ENCODE results near the gene MAP4. TPM values are rescaled to one million over a fixed set of nuclear protein-coding genes. Genes with fewer than 3 reads are reported as not detected.

The MAP4 gene, protein sequence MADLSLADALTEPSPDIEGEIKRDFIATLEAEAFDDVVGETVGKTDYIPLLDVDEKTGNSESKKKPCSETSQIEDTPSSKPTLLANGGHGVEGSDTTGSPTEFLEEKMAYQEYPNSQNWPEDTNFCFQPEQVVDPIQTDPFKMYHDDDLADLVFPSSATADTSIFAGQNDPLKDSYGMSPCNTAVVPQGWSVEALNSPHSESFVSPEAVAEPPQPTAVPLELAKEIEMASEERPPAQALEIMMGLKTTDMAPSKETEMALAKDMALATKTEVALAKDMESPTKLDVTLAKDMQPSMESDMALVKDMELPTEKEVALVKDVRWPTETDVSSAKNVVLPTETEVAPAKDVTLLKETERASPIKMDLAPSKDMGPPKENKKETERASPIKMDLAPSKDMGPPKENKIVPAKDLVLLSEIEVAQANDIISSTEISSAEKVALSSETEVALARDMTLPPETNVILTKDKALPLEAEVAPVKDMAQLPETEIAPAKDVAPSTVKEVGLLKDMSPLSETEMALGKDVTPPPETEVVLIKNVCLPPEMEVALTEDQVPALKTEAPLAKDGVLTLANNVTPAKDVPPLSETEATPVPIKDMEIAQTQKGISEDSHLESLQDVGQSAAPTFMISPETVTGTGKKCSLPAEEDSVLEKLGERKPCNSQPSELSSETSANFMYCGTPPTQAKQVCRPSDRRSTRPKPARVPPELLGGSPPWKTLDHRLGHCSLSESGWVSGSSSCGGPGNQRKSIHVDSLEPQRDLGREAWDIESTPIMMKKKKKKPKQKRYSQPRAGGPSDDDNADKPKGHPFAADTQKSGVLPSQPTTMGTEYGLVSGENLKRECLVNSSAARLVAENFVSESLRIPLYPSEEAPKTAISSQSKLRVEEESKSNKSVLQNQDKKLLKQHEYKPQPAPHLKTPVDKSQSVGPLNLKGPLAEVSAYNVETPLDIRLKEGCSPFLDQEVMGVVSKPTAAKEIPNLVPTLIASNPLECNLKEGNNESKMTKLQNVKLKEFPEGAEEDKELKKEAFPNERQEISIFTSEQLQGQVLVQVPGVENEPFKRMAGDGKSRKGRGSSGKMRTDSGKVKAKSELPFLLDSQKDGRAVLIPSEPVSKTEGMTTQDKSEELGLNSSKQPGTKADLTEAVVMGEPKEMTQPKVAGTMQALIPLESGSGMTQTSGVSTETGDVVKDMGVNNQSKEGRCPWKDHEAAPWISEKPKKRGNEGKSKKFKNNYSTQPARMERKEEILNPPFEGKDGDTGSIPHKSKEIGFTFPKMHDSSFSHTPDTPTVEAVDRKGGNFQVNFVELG (N-terminal part only)
- 90.1 and 98.5 TPM in 2 replicates for polyA plus RNA-seq (2011; rRNA removed)
- 59.8 and 72.2 TPM in 2 replicates for polyA plus RNA-seq (2012; cell fraction: cytosol; rRNA removed)
- 165 and 169 TPM in 2 replicates for polyA plus RNA-seq (2012; cell fraction: nucleus; rRNA removed)
- 77.7 to 84.4 TPM (median 80.6 TPM) in 3 replicates for polyA plus RNA-seq (2017; fragmentation: RNase III; extraction: RNeasy Plus Mini Kit Qiagen cat#74134 plus additional on column Dnase treatment)
- polyA minus RNA-seq (2011; rRNA and poly(A)+ RNA removed) = 71.2 and 82.7 TPM in 2 replicates

DNA sequence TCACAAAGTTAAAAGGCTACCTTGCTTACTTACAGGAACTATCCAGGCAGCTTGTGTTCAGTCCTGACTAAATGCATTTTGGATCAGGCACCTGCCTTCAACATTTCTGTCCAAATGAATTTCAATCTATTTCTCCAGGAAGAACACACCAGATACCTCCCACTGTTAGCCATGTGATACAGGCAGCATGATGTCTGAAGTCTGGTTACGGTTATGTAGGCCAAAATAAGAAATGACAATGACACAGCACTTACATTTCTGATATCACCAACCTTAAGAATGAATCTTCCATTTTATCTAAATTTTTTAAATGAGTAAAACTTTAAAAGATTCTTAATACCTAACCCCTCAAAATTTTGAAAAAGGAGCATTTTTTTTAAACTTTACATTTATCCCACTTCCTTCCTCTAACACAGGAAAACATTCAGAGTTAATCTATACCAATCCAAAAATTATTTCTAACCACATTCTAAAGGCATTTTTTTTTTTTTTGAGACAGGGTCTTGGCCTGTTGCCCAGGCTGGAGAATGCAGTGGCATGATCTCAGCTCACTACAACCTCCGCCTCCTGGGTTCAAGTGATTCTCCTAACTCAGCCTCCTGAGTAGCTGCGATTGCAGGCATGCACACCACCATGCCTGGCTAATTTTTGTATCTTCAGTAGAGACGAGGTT, at the start of gene MAP4:
TSS of gene MAP4 (minus strand) at position 116 of the 673 bp plus-strand sequence. CDS start 17,556 bp downstream, outside the sequence.
- DNase-seq (ENCODE audit: low read depth in 1 of 2, low spot score in 1 of 2) (peak in 1 of 2 experiments; percentile 31), FAIRE-seq (no peak), ATAC-seq (peak; percentile 52; a peak in 3 of 6 replicates)
- no peak for TF ChIP-seq JUNB (IDR thresholded peaks at IDR 0.05)
- TF ChIP-seq TFCP2L1 (CRISPR knock-in tag; IDR thresholded peaks at IDR 0.05) = no peak
- no peak for TF ChIP-seq EP300 (IDR thresholded peaks at IDR 0.05)
- no peak for TF ChIP-seq RNF2 (IDR thresholded peaks at IDR 0.05; ENCODE audit: borderline replicate concordance, low read depth)
- peak; percentile 37 for TF ChIP-seq MAFK (IDR thresholded peaks at IDR 0.05; ENCODE audit: partially characterized antibody)
- no peak for TF ChIP-seq SREBF2 (IDR thresholded peaks at IDR 0.05)
- CTCF ChIA-PET = interaction anchor here (0.8 kb wide), 1 partner anchor 11 kb away, joined by 3 read pairs; no protein-coding TSS in a partner anchor
- H3K27ac ChIP-seq = peak within 1 kb of the TSS; percentile 62 to 82
- POLR2A ChIA-PET = no interaction called here
- peaks cover 74% of the 10 kb centered on the region for H3K4me1 ChIP-seq
- no peaks in the 10 kb centered on the region for H3K9me3 ChIP-seq
- H3K4me2 ChIP-seq = peak within 1 kb of the TSS; percentile 68
- no peak within 1 kb of the TSS for H3K4me3 ChIP-seq
- WGBS (ENCODE audit: missing lambda C conversion rate) = 44% methylated on average over 4 of the region's 4 CpGs

DNA sequence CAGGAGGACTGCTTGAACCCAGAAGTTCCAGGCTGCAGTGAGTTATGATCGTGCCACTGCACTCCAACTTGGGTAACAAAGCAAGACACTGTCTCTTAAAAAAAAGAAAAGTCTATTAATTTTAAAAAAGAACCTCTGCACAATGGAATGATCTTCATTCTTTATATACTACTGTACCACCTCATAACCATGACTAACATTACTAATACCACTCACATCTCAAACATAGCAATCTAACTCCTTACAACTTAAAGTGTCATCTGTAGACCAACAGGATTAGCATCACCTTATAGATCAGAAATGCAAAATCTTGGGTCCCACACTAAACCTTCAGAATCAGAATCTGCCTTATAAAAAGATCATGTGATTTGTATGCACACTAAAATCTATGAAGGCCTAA, 48.8 kb upstream of the MAP4 start:
- Histone ChIP-seq H3K4me1 (peaks cover 37% of the 10 kb centered on the region), H3K4me3 (no peak overlapping the region), H3K4me2 (no peak overlapping the region), H3K9me3 (no peaks in the 10 kb centered on the region), H3K27ac (no peak overlapping the region)
- DNase-seq (ENCODE audit: low read depth in 1 of 2, low spot score in 1 of 2) = no peak
- 81% methylated on average over 1 of the region's 1 CpG for WGBS (ENCODE audit: missing lambda C conversion rate)
- no peak for FAIRE-seq
- ChIA-PET POLR2A (no interaction called here), CTCF (no interaction called here)
- no peak for ATAC-seq
- TF ChIP-seq JUNB (IDR thresholded peaks at IDR 0.05) (no peak), CBX2 (IDR thresholded peaks at IDR 0.05; ENCODE audit: borderline replicate concordance, low read depth) (no peak), MAFK (IDR thresholded peaks at IDR 0.05; ENCODE audit: partially characterized antibody) (no peak), RFX5 (IDR thresholded peaks at IDR 0.05) (no peak), ZSCAN20 (CRISPR knock-in tag; IDR thresholded peaks at IDR 0.05) (no peak), RAD21 (conservative IDR thresholded peaks at IDR 0.05 in 1 of 2, IDR thresholded peaks at IDR 0.05 in 1 of 2) (no peak), EHMT2 (IDR thresholded peaks at IDR 0.05; ENCODE audit: low read depth) (no peak), NR3C1 (IDR thresholded peaks at IDR 0.05) (no peak), ZFP36 (IDR thresholded peaks at IDR 0.05; ENCODE audit: borderline replicate concordance, partially characterized antibody) (no peak), ZNF302 (CRISPR knock-in tag; IDR thresholded peaks at IDR 0.05) (no peak), HDAC2 (IDR thresholded peaks at IDR 0.05) (no peak)
- TF ChIP-seq, protein P1, sequence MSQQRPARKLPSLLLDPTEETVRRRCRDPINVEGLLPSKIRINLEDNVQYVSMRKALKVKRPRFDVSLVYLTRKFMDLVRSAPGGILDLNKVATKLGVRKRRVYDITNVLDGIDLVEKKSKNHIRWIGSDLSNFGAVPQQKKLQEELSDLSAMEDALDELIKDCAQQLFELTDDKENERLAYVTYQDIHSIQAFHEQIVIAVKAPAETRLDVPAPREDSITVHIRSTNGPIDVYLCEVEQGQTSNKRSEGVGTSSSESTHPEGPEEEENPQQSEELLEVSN (IDR thresholded peaks at IDR 0.05; ENCODE audit: borderline replicate concordance, low read depth) = no peak
- TF ChIP-seq, protein P2, sequence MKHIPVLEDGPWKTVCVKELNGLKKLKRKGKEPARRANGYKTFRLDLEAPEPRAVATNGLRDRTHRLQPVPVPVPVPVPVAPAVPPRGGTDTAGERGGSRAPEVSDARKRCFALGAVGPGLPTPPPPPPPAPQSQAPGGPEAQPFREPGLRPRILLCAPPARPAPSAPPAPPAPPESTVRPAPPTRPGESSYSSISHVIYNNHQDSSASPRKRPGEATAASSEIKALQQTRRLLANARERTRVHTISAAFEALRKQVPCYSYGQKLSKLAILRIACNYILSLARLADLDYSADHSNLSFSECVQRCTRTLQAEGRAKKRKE (CRISPR knock-in tag; IDR thresholded peaks at IDR 0.05; ENCODE audit: low read depth) = no peak
- TF ChIP-seq, protein P3, sequence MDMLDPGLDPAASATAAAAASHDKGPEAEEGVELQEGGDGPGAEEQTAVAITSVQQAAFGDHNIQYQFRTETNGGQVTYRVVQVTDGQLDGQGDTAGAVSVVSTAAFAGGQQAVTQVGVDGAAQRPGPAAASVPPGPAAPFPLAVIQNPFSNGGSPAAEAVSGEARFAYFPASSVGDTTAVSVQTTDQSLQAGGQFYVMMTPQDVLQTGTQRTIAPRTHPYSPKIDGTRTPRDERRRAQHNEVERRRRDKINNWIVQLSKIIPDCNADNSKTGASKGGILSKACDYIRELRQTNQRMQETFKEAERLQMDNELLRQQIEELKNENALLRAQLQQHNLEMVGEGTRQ (IDR thresholded peaks at IDR 0.05) = no peak
- TF ChIP-seq, protein P4, sequence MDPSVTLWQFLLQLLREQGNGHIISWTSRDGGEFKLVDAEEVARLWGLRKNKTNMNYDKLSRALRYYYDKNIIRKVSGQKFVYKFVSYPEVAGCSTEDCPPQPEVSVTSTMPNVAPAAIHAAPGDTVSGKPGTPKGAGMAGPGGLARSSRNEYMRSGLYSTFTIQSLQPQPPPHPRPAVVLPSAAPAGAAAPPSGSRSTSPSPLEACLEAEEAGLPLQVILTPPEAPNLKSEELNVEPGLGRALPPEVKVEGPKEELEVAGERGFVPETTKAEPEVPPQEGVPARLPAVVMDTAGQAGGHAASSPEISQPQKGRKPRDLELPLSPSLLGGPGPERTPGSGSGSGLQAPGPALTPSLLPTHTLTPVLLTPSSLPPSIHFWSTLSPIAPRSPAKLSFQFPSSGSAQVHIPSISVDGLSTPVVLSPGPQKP (IDR thresholded peaks at IDR 0.05; ENCODE audit: low read depth, low read length) = no peak
- TF ChIP-seq, protein P5, sequence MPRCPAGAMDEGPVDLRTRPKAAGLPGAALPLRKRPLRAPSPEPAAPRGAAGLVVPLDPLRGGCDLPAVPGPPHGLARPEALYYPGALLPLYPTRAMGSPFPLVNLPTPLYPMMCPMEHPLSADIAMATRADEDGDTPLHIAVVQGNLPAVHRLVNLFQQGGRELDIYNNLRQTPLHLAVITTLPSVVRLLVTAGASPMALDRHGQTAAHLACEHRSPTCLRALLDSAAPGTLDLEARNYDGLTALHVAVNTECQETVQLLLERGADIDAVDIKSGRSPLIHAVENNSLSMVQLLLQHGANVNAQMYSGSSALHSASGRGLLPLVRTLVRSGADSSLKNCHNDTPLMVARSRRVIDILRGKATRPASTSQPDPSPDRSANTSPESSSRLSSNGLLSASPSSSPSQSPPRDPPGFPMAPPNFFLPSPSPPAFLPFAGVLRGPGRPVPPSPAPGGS (IDR thresholded peaks at IDR 0.05) = no peak

All from A549 (cell line).